Left ventricle myocardium inferior (tissue), 1 donor: ENCODE results near the gene USP21. TPM values are rescaled to one million over a fixed set of nuclear protein-coding genes. Genes with fewer than 3 reads are reported as not detected.

ENCODE experiments used
- DNase-seq: peaks from one replicate; pipeline ENCODE4 v3.0.0-alpha.2; 2020
- H3K27ac ChIP-seq: fragments of 200-600 bp; replicated peaks from 2 replicates; pipeline ENCODE4 v1.8.0; 2021
- H3K27me3 ChIP-seq: fragments of 200-600 bp; 2 replicates; pipeline ENCODE4 v1.8.0; 2021; ENCODE audit warnings: low read depth
- H3K36me3 ChIP-seq: fragments of 200-600 bp; 2 replicates; pipeline ENCODE4 v1.8.0; 2021
- H3K4me1 ChIP-seq: fragments of 200-600 bp; 2 replicates; pipeline ENCODE4 v1.8.0; 2021
- H3K4me3 ChIP-seq: fragments of 200-600 bp; 2 replicates; pipeline ENCODE4 v1.8.0; 2021; ENCODE audit warnings: mild to moderate bottlenecking, moderate library complexity
- H3K9me3 ChIP-seq: fragments of 200-600 bp; replicated peaks from 2 replicates; pipeline ENCODE4 v1.8.0; 2021
- intact Hi-C: fragments of 100-400 bp; cut with micrococcal nuclease; formaldehyde crosslinking; loops from one replicate; pipeline ENCODE4 v1.11.0; 2022
- total RNA-seq: library from RNA; stranded (reverse); fragmentation: NEBNext Ultra II Directional; extraction: Animal tissue kit (Norgen Biotek cat#: 25700); gene quantifications from one replicate; pipeline ENCODE4 v1.2.1, GENCODE V29; 2021
- TF ChIP-seq, protein P1 (sequence below): fragments of 200-600 bp; IDR thresholded peaks from 2 replicates; pipeline ENCODE4 v1.8.0; 2021; ENCODE audit warnings: antibody characterized with exemption, mild to moderate bottlenecking, borderline replicate concordance
- donor health status: DM: no; HTN: yes; CAD: no; lungs with severe emphysema.

USP21 gene
- total RNA-seq, 1 donor from 2014 or later = 20.0 TPM

DNA sequence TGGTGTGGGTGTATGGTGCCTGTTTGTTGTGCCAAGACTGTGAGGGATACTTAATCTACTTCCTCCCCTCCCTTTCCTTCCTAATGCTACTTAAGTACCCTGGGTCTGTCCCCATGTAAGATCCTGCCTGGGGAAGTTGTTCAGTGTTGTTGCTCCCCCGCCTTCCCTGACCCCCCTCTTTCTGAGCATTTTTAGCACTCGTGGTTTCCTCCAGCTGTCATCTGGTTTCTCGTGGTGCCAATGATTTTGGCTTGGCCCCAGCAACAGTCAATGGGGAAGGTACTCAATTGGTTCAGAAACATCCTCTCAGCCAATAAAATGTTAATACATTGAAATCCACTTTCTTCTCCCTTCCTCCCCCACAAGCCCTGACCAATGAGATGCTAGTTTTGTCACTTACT is 26.0 kb downstream of the USP21 start:
- TF ChIP-seq, protein P1, sequence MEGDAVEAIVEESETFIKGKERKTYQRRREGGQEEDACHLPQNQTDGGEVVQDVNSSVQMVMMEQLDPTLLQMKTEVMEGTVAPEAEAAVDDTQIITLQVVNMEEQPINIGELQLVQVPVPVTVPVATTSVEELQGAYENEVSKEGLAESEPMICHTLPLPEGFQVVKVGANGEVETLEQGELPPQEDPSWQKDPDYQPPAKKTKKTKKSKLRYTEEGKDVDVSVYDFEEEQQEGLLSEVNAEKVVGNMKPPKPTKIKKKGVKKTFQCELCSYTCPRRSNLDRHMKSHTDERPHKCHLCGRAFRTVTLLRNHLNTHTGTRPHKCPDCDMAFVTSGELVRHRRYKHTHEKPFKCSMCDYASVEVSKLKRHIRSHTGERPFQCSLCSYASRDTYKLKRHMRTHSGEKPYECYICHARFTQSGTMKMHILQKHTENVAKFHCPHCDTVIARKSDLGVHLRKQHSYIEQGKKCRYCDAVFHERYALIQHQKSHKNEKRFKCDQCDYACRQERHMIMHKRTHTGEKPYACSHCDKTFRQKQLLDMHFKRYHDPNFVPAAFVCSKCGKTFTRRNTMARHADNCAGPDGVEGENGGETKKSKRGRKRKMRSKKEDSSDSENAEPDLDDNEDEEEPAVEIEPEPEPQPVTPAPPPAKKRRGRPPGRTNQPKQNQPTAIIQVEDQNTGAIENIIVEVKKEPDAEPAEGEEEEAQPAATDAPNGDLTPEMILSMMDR = no peak
- intact Hi-C loops = no loop called here
- Histone ChIP-seq H3K27me3 (no peaks in the 10 kb centered on the region), H3K36me3 (no peaks in the 10 kb centered on the region), H3K27ac (peak overlapping the region; percentile 80), H3K4me1 (peaks cover 48% of the 10 kb centered on the region), H3K9me3 (no peaks in the 10 kb centered on the region), H3K4me3 (no peak overlapping the region)
- DNase-seq = peak; percentile 78

- H3K27ac ChIP-seq = peak overlapping the region; percentile 80
- H3K27me3 ChIP-seq = no peaks in the 10 kb centered on the region
- TF ChIP-seq, protein P1 = no peak
- intact Hi-C loops = no loop called here
- no peak overlapping the region for H3K4me3 ChIP-seq
- no peak for DNase-seq
- no peaks in the 10 kb centered on the region for H3K9me3 ChIP-seq
- peaks cover 48% of the 10 kb centered on the region for H3K4me1 ChIP-seq
- peaks cover 3% of the 10 kb centered on the region for H3K36me3 ChIP-seq
Measured at GRCh38 chr1:161185732-161186311, 26.5 kb downstream of the USP21 start.

DNA sequence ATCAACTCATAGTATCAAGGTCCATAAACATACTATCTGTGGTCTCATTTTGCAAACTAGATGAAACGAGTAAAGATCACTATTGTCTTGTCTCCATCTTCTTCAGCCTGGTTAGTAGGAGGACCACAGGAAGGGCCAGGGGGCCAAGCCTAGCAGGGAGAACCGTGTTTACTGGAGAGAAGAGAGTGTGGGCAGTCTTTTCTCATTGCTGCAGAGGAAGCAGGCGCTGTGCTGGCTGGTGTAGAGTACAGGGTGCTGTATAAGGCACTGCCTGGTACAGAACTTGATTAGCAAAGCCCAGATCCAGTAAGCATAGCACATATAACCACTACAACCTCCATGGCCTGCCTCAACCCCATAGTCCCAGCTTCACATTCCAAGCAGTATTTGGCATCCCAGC is 28.0 kb downstream of the USP21 start:
- DNase-seq = no peak

GRCh38 chr1:161188381-161188780 is 29.1 kb downstream of the USP21 start:
- H3K9me3 ChIP-seq = no peaks in the 10 kb centered on the region
- TF ChIP-seq, protein P1 = no peak
- H3K4me3 ChIP-seq = no peak overlapping the region
- H3K4me1 ChIP-seq = peaks cover 58% of the 10 kb centered on the region
- intact Hi-C loops = no loop called here
- no peaks in the 10 kb centered on the region for H3K27me3 ChIP-seq
- peaks cover 16% of the 10 kb centered on the region for H3K36me3 ChIP-seq
- no peak overlapping the region for H3K27ac ChIP-seq
- no peak for DNase-seq

More for the DNA sequence above, 28.0 kb downstream of the USP21 start:
- TF ChIP-seq, protein P1 = no peak
- H3K27ac ChIP-seq = no peak overlapping the region
- peaks cover 50% of the 10 kb centered on the region for H3K4me1 ChIP-seq
- no peaks in the 10 kb centered on the region for H3K27me3 ChIP-seq
- intact Hi-C loops = no loop called here
- H3K9me3 ChIP-seq = no peaks in the 10 kb centered on the region
- H3K36me3 ChIP-seq = peaks cover 16% of the 10 kb centered on the region
- H3K4me3 ChIP-seq = no peak overlapping the region

- no peaks in the 10 kb centered on the region for H3K27me3 ChIP-seq
- no peak overlapping the region for H3K4me3 ChIP-seq
- H3K27ac ChIP-seq = no peak overlapping the region
- H3K4me1 ChIP-seq = peaks cover 60% of the 10 kb centered on the region
- no peaks in the 10 kb centered on the region for H3K9me3 ChIP-seq
- H3K36me3 ChIP-seq = peaks cover 20% of the 10 kb centered on the region
- no peak for DNase-seq
- TF ChIP-seq, protein P1 = no peak
- intact Hi-C loops = no loop called here
Measured at GRCh38 chr1:161189036-161189435, 29.7 kb downstream of the USP21 start.
